BE2C (cell line): Measurements from ENCODE around the gene R3HDM2.

Experiments
- DNase-seq: peaks from one replicate; pipeline ENCODE4 v3.0.0-alpha.2; 2020
- H3K27me3 ChIP-seq: fragments of 250-450 bp; sonication (Bioruptor Pico); 2 replicates; pipeline ENCODE4 v1.5.1; 2020; ENCODE audit warnings: mild to moderate bottlenecking
- H3K36me3 ChIP-seq: fragments of 250-450 bp; sonication (Bioruptor Pico); 2 replicates; pipeline ENCODE4 v1.5.1; 2020; ENCODE audit warnings: mild to moderate bottlenecking
- H3K4me1 ChIP-seq: fragments of 250-450 bp; sonication (Bioruptor Pico); 2 replicates; pipeline ENCODE4 v1.5.1; 2020
- H3K4me3 ChIP-seq: 2 replicates; pipeline ENCODE4 v1.5.1; 2011; ENCODE audit warnings: low read depth, low read length
- H3K9me3 ChIP-seq: fragments of 250-450 bp; sonication (Bioruptor Pico); 2 replicates; pipeline ENCODE4 v1.5.1; 2020
- CTCF ChIP-seq: IDR thresholded peaks from 2 replicates; pipeline ENCODE4 v1.5.1; 2012; ENCODE audit warnings: mild to moderate bottlenecking, low read depth, low read length

R3HDM2 gene

GRCh38 chr12:57469296-57470164 is 38.7 kb upstream of the R3HDM2 start:
- Histone ChIP-seq H3K9me3 (no peaks in the 10 kb centered on the region), H3K4me3 (no peak overlapping the region), H3K27me3 (peaks cover 98% of the 10 kb centered on the region), H3K4me1 (no peaks in the 10 kb centered on the region), H3K36me3 (no peaks in the 10 kb centered on the region)
- no peak for DNase-seq
- TF ChIP-seq CTCF = no peak

- Histone ChIP-seq H3K9me3 (no peaks in the 10 kb centered on the region), H3K36me3 (no peaks in the 10 kb centered on the region), H3K27me3 (peaks cover 92% of the 10 kb centered on the region), H3K4me3 (no peak overlapping the region), H3K4me1 (no peaks in the 10 kb centered on the region)
- no peak for TF ChIP-seq CTCF
- DNase-seq = no peak
These were observed 37.1 kb upstream of the R3HDM2 start for GRCh38 chr12:57467915-57468314.

- TF ChIP-seq CTCF = no peak
- H3K4me3 ChIP-seq = no peak overlapping the region
- peaks cover 87% of the 10 kb centered on the region for H3K27me3 ChIP-seq
- H3K4me1 ChIP-seq = no peaks in the 10 kb centered on the region
- H3K36me3 ChIP-seq = no peaks in the 10 kb centered on the region
- no peaks in the 10 kb centered on the region for H3K9me3 ChIP-seq
- DNase-seq = no peak
These were observed 36.5 kb upstream of the R3HDM2 start for GRCh38 chr12:57467212-57467874.

GRCh38 chr12:57465747-57466505 is 35.1 kb upstream of the R3HDM2 start:
- no peak for DNase-seq
- Histone ChIP-seq H3K9me3 (no peaks in the 10 kb centered on the region), H3K27me3 (peaks cover 77% of the 10 kb centered on the region), H3K36me3 (no peaks in the 10 kb centered on the region), H3K4me1 (no peaks in the 10 kb centered on the region), H3K4me3 (no peak overlapping the region)
- TF ChIP-seq CTCF = no peak

GRCh38 chr12:57465030-57465746 is 34.3 kb upstream of the R3HDM2 start:
- no peak for DNase-seq
- Histone ChIP-seq H3K4me3 (no peak overlapping the region), H3K9me3 (no peaks in the 10 kb centered on the region), H3K4me1 (peaks cover 3% of the 10 kb centered on the region; the same call in 1 of the 2 replicates), H3K27me3 (peaks cover 73% of the 10 kb centered on the region), H3K36me3 (no peaks in the 10 kb centered on the region)
- no peak for TF ChIP-seq CTCF
